ENCODE measurements around the gene MDGA2.
A peak's percentile ranks its signal among the peaks of the same experiment; 100 is the strongest.

Gene MDGA2

GRCh38 chr14:47261350-47261749, 414.1 kb downstream of the MDGA2 start:
- Histone ChIP-seq H3K27me3 (ENCODE audit: insufficient read depth, low read length, poor library complexity) (no peaks in the 10 kb centered on the region), H3K4me1 (ENCODE audit: insufficient read depth, low read length) (no peaks in the 10 kb centered on the region)

GRCh38 chr14:47259796-47260195, 415.6 kb downstream of the MDGA2 start:
- Histone ChIP-seq H3K36me3 (ENCODE audit: insufficient read depth, low read length) (no peaks in the 10 kb centered on the region), H3K4me1 (ENCODE audit: insufficient read depth, low read length) (no peaks in the 10 kb centered on the region)
- TF ChIP-seq CTCF (IDR thresholded peaks at IDR 0.05; ENCODE audit: borderline replicate concordance, extremely low read depth, low read length, poor library complexity, severe bottlenecking) (no peak), EZH2 (IDR thresholded peaks at IDR 0.05; ENCODE audit: borderline replicate concordance, low read depth, low read length, severe bottlenecking) (no peak)

More at GRCh38 chr14:47261350-47261749, 414.1 kb downstream of the MDGA2 start:
- DNase-seq (no peak), ATAC-seq (ENCODE audit: insufficient read depth, low read depth) (no peak)
- Histone ChIP-seq H3K79me2 (ENCODE audit: insufficient read depth, low read length) (no peaks in the 10 kb centered on the region), H4K20me1 (ENCODE audit: insufficient read depth, low read length) (no peaks in the 10 kb centered on the region), H3K36me3 (ENCODE audit: insufficient read depth, low read length) (no peaks in the 10 kb centered on the region), H3K4me3 (ENCODE audit: low read depth in 1 of 2, low read length in 2 of 2) (no peak overlapping the region), H3K9ac (ENCODE audit: low read depth, low read length) (no peak overlapping the region), H3K27ac (ENCODE audit: low read length) (no peak overlapping the region), H3K9me3 (ENCODE audit: insufficient read depth, low read length, severe bottlenecking) (no peaks in the 10 kb centered on the region), H3K4me2 (ENCODE audit: insufficient read depth, low read length) (no peak overlapping the region), H2AFZ (ENCODE audit: low read depth, low read length) (no peak overlapping the region)
- no peak for TF ChIP-seq CTCF (IDR thresholded peaks at IDR 0.05; ENCODE audit: borderline replicate concordance, extremely low read depth, low read length, poor library complexity, severe bottlenecking)
- TF ChIP-seq EZH2 (IDR thresholded peaks at IDR 0.05; ENCODE audit: borderline replicate concordance, low read depth, low read length, severe bottlenecking): no peak

DNA sequence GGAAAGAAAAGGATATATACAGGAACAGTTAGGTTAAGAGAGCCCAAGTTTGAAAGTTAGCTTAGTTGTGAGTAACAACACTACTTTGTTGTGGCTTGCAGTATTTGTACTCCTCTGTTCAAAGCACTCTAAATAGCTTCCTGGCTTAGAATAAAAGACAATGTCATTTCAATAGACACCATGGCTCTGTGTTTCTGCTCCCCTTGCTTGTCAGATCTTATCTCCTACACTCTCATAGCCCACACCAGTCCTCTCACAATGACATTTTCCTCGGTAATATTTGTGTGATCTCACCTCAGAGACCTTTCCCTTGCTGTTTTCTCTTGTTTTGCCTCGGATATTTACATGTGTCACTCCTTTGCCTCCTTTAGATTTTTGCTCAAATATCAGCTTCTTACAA, 418.4 kb downstream of the MDGA2 start:
- Histone ChIP-seq H3K4me3 (ENCODE audit: low read depth in 1 of 2, low read length in 2 of 2) (no peak overlapping the region), H3K36me3 (ENCODE audit: insufficient read depth, low read length) (no peaks in the 10 kb centered on the region), H3K27ac (ENCODE audit: low read length) (no peak overlapping the region), H2AFZ (ENCODE audit: low read depth, low read length) (no peak overlapping the region), H3K9ac (ENCODE audit: low read depth, low read length) (no peak overlapping the region), H3K4me1 (ENCODE audit: insufficient read depth, low read length) (no peaks in the 10 kb centered on the region), H3K79me2 (ENCODE audit: insufficient read depth, low read length) (no peaks in the 10 kb centered on the region), H3K27me3 (ENCODE audit: insufficient read depth, low read length, poor library complexity) (no peaks in the 10 kb centered on the region), H4K20me1 (ENCODE audit: insufficient read depth, low read length) (no peaks in the 10 kb centered on the region), H3K9me3 (ENCODE audit: insufficient read depth, low read length, severe bottlenecking) (no peaks in the 10 kb centered on the region), H3K4me2 (ENCODE audit: insufficient read depth, low read length) (no peak overlapping the region)
- no peak for DNase-seq
- TF ChIP-seq EZH2 (IDR thresholded peaks at IDR 0.05; ENCODE audit: borderline replicate concordance, low read depth, low read length, severe bottlenecking) (no peak), CTCF (IDR thresholded peaks at IDR 0.05; ENCODE audit: borderline replicate concordance, extremely low read depth, low read length, poor library complexity, severe bottlenecking) (no peak)
- peak; percentile 69 for ATAC-seq (ENCODE audit: insufficient read depth, low read depth)

More at GRCh38 chr14:47259796-47260195, 415.6 kb downstream of the MDGA2 start:
- Histone ChIP-seq H3K4me2 (ENCODE audit: insufficient read depth, low read length) (no peak overlapping the region), H2AFZ (ENCODE audit: low read depth, low read length) (no peak overlapping the region), H3K27me3 (ENCODE audit: insufficient read depth, low read length, poor library complexity) (no peaks in the 10 kb centered on the region), H3K9me3 (ENCODE audit: insufficient read depth, low read length, severe bottlenecking) (no peaks in the 10 kb centered on the region), H3K9ac (ENCODE audit: low read depth, low read length) (no peak overlapping the region), H3K27ac (ENCODE audit: low read length) (no peak overlapping the region), H3K4me3 (ENCODE audit: low read depth in 1 of 2, low read length in 2 of 2) (no peak overlapping the region), H3K79me2 (ENCODE audit: insufficient read depth, low read length) (no peaks in the 10 kb centered on the region), H4K20me1 (ENCODE audit: insufficient read depth, low read length) (no peaks in the 10 kb centered on the region)
- no peak for DNase-seq
- ATAC-seq (ENCODE audit: insufficient read depth, low read depth): no peak

GRCh38 chr14:47252802-47253201, 422.6 kb downstream of the MDGA2 start:
- TF ChIP-seq CTCF (IDR thresholded peaks at IDR 0.05; ENCODE audit: borderline replicate concordance, extremely low read depth, low read length, poor library complexity, severe bottlenecking) (no peak), EZH2 (IDR thresholded peaks at IDR 0.05; ENCODE audit: borderline replicate concordance, low read depth, low read length, severe bottlenecking) (no peak)
- Histone ChIP-seq H3K4me1 (ENCODE audit: insufficient read depth, low read length) (no peaks in the 10 kb centered on the region), H3K4me3 (ENCODE audit: low read depth in 1 of 2, low read length in 2 of 2) (no peak overlapping the region), H3K27ac (ENCODE audit: low read length) (no peak overlapping the region), H3K9ac (ENCODE audit: low read depth, low read length) (no peak overlapping the region), H3K4me2 (ENCODE audit: insufficient read depth, low read length) (no peak overlapping the region), H3K9me3 (ENCODE audit: insufficient read depth, low read length, severe bottlenecking) (no peaks in the 10 kb centered on the region), H3K79me2 (ENCODE audit: insufficient read depth, low read length) (no peaks in the 10 kb centered on the region), H3K36me3 (ENCODE audit: insufficient read depth, low read length) (no peaks in the 10 kb centered on the region), H3K27me3 (ENCODE audit: insufficient read depth, low read length, poor library complexity) (no peaks in the 10 kb centered on the region), H2AFZ (ENCODE audit: low read depth, low read length) (no peak overlapping the region), H4K20me1 (ENCODE audit: insufficient read depth, low read length) (no peaks in the 10 kb centered on the region)
- ATAC-seq (ENCODE audit: insufficient read depth, low read depth) (no peak), DNase-seq (no peak)
